ENCODE results near the gene A2M. TPM values are rescaled to one million over a fixed set of nuclear protein-coding genes. Genes with fewer than 3 reads are reported as not detected.

The A2M gene
- total RNA-seq, 1 donor from 2014 or later = 1,832 TPM

DNA sequence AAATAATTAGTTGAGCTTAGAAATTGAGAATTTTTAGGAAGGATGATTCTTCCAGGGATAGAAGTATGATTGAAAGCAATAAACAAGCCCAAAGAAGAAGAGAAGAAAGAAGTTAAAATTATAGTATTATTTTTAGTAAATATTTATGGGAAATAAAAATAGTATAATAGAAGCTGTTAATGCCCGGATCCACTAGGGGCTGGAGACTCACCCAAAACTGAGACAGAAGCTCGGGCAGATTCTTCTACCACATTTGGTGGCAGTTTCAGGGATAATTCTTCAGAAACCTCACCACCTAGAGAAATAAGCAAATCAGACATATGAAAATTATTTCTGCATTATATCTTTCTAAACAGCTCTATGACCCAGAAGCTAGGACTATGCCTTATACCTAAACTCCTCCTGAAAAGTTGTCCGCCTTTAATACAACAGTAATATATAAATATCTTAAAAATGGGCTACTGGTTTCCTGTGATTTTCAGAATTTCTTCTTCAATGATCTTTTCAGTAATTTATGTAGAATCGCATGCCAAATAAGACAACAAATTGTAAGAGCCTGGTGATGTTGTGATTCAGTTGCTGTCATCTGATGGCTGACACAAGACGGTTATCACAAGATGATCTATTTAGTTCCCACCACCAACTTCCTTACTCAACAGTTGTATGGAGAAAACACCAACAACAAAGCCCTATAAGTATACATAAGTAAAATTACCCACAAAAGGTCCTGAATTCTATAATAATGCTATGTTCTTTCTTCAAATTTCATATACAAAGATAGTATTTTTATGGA, 35.6 kb downstream of the A2M start:
- H3K4me1 ChIP-seq = no peaks in the 10 kb centered on the region
- DNase-seq (no peak), ATAC-seq (no peak)
- H3K9me3 ChIP-seq = peaks cover 13% of the 10 kb centered on the region
- no peak overlapping the region for H3K27ac ChIP-seq
- intact Hi-C loops (cut with DNase I) = no loop called here
- H3K36me3 ChIP-seq = peaks cover 87% of the 10 kb centered on the region
- H3K27me3 ChIP-seq (ENCODE audit: low read depth) = no peaks in the 10 kb centered on the region
- H3K4me3 ChIP-seq = no peak overlapping the region
- TF ChIP-seq, protein P1, sequence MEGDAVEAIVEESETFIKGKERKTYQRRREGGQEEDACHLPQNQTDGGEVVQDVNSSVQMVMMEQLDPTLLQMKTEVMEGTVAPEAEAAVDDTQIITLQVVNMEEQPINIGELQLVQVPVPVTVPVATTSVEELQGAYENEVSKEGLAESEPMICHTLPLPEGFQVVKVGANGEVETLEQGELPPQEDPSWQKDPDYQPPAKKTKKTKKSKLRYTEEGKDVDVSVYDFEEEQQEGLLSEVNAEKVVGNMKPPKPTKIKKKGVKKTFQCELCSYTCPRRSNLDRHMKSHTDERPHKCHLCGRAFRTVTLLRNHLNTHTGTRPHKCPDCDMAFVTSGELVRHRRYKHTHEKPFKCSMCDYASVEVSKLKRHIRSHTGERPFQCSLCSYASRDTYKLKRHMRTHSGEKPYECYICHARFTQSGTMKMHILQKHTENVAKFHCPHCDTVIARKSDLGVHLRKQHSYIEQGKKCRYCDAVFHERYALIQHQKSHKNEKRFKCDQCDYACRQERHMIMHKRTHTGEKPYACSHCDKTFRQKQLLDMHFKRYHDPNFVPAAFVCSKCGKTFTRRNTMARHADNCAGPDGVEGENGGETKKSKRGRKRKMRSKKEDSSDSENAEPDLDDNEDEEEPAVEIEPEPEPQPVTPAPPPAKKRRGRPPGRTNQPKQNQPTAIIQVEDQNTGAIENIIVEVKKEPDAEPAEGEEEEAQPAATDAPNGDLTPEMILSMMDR (IDR thresholded peaks at IDR 0.05) = no peak

- no peak for DNase-seq
- Histone ChIP-seq H3K4me1 (no peaks in the 10 kb centered on the region), H3K4me3 (no peak overlapping the region), H3K9me3 (peaks cover 8% of the 10 kb centered on the region), H3K36me3 (peaks cover 91% of the 10 kb centered on the region), H3K27me3 (ENCODE audit: low read depth) (no peaks in the 10 kb centered on the region), H3K27ac (no peak overlapping the region)
- intact Hi-C loops (cut with DNase I) = no loop called here
- no peak for ATAC-seq
- TF ChIP-seq, protein P1 (IDR thresholded peaks at IDR 0.05) = no peak
These were observed 36.6 kb downstream of the A2M start for GRCh38 chr12:9079082-9079481.

- Histone ChIP-seq H3K4me1 (no peaks in the 10 kb centered on the region), H3K27me3 (ENCODE audit: low read depth) (no peaks in the 10 kb centered on the region), H3K27ac (no peak overlapping the region), H3K9me3 (no peaks in the 10 kb centered on the region), H3K4me3 (no peak overlapping the region), H3K36me3 (peaks cover 95% of the 10 kb centered on the region)
- DNase-seq (no peak), ATAC-seq (no peak)
- TF ChIP-seq, protein P1 (IDR thresholded peaks at IDR 0.05) = no peak
- intact Hi-C loops (cut with DNase I) = no loop called here
These were observed 38.3 kb downstream of the A2M start for GRCh38 chr12:9077152-9078031.

DNA sequence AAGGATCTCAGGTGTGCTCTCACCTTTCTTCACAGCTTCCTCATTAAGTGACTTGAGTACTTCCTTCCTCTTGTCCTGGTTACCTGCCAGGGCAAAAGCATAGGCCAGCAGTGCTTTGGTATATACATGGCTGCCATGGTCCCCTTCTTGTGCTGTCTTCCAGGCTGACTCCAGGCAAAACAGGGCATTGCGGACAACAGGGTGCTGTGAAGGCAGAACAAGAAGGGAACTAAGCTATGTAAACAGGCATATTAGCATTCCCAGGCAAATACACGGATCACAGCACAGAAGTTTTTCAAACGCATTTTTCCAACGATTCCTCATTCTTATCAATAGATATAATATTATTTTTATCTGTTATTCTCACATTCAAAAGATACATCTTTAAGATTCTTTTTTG, 39.0 kb downstream of the A2M start:
- TF ChIP-seq, protein P1 (IDR thresholded peaks at IDR 0.05) = no peak
- DNase-seq (no peak), ATAC-seq (no peak)
- no peaks in the 10 kb centered on the region for H3K9me3 ChIP-seq
- no peak overlapping the region for H3K27ac ChIP-seq
- intact Hi-C loops (cut with DNase I) = no loop called here
- no peaks in the 10 kb centered on the region for H3K27me3 ChIP-seq (ENCODE audit: low read depth)
- no peak overlapping the region for H3K4me3 ChIP-seq
- no peaks in the 10 kb centered on the region for H3K4me1 ChIP-seq
- H3K36me3 ChIP-seq = peaks cover 96% of the 10 kb centered on the region

- Histone ChIP-seq H3K27ac (no peak overlapping the region), H3K4me3 (no peak overlapping the region), H3K9me3 (no peaks in the 10 kb centered on the region), H3K36me3 (peaks cover 100% of the 10 kb centered on the region), H3K27me3 (ENCODE audit: low read depth) (no peaks in the 10 kb centered on the region), H3K4me1 (no peaks in the 10 kb centered on the region)
- ATAC-seq (no peak), DNase-seq (no peak)
- intact Hi-C loops (cut with DNase I) = no loop called here
- TF ChIP-seq, protein P1 (IDR thresholded peaks at IDR 0.05) = no peak
These were observed 40.6 kb downstream of the A2M start for GRCh38 chr12:9075138-9075535.

All from lower lobe of right lung (tissue), 2 donors.